ENCODE measurements around the gene EGFR.

EGFR gene

GRCh38 chr7:55172881-55173609, 154.2 kb downstream of the EGFR start:
- DNase-seq (ENCODE audit: low spot score), result no peak

DNA sequence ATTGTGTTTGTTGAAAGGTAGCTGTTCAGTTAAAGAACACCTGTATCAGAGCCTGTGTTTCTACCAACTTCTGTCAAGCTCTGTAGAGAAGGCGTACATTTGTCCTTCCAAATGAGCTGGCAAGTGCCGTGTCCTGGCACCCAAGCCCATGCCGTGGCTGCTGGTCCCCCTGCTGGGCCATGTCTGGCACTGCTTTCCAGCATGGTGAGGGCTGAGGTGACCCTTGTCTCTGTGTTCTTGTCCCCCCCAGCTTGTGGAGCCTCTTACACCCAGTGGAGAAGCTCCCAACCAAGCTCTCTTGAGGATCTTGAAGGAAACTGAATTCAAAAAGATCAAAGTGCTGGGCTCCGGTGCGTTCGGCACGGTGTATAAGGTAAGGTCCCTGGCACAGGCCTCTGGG, 154.9 kb downstream of the EGFR start:
- no peak for DNase-seq (ENCODE audit: low spot score)

- no peak for DNase-seq (ENCODE audit: low spot score)
These were observed 155.6 kb downstream of the EGFR start for GRCh38 chr7:55174456-55174855.

DNA sequence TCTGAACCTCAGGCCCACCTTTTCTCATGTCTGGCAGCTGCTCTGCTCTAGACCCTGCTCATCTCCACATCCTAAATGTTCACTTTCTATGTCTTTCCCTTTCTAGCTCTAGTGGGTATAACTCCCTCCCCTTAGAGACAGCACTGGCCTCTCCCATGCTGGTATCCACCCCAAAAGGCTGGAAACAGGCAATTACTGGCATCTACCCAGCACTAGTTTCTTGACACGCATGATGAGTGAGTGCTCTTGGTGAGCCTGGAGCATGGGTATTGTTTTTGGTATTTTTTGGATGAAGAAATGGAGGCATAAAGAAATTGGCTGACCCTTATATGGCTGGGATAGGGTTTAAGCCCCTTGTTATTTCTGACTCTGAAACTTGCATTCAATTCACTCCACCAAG, 156.0 kb downstream of the EGFR start:
- no peak for DNase-seq (ENCODE audit: low spot score)

- DNase-seq (ENCODE audit: low spot score), result peak; percentile 29
These were observed 158.3 kb downstream of the EGFR start for GRCh38 chr7:55177068-55177530.

DNA sequence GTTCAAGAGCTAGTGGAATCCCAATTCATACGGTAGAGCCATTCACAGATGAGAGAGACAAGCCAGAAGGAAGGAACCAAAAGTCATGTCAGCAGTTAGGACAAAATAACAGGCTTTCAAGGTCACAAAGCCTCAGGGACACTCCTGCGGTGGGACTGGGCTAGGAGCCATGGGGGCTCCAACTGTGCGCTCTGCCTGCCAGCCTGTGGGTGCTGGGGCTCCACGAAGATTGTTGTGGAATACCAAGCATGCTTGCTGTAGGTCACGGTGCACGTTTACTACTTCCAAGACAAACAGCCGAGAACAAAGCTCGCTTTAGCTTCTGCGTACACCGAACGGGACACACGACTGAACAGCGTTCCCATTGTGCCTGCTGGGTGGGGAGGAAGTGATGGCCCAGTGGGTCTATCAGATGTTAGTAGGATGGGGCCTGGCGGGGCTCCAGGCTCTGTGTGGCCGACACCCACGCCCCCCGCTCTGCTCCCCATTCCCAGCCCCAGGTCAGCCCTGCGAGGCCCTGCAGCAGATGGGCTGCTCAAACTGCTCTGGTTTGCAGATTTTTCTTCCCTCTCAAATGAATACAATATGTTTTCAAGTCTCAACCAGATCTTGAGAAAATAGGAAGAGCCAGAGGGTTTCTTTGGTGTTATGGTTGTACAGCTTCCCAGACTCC, 158.9 kb downstream of the EGFR start:
- DNase-seq (ENCODE audit: low spot score), result no peak

GRCh38 chr7:55178292-55178862, 159.6 kb downstream of the EGFR start:
- no peak for DNase-seq (ENCODE audit: low spot score)

- no peak for DNase-seq (ENCODE audit: low spot score)
These were observed 160.3 kb downstream of the EGFR start for GRCh38 chr7:55178863-55179773.

- no peak for DNase-seq (ENCODE audit: low spot score)
These were observed 161.3 kb downstream of the EGFR start for GRCh38 chr7:55179931-55180682.

GRCh38 chr7:55180963-55181542, 162.2 kb downstream of the EGFR start:
- DNase-seq (ENCODE audit: low spot score), result no peak

DNA sequence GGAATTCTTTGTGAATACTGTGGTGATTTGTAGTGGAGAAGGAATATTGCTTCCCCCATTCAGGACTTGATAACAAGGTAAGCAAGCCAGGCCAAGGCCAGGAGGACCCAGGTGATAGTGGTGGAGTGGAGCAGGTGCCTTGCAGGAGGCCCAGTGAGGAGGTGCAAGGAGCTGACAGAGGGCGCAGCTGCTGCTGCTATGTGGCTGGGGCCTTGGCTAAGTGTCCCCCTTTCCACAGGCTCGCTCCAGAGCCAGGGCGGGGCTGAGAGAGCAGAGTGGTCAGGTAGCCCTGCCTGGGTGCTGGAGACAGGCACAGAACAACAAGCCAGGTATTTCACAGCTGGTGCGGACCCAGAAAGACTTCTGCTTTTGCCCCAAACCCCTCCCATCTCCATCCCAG, 162.9 kb downstream of the EGFR start:
- no peak for DNase-seq (ENCODE audit: low spot score)

- DNase-seq (ENCODE audit: low spot score), result no peak
These were observed 165.1 kb downstream of the EGFR start for GRCh38 chr7:55183897-55184296.

DNA sequence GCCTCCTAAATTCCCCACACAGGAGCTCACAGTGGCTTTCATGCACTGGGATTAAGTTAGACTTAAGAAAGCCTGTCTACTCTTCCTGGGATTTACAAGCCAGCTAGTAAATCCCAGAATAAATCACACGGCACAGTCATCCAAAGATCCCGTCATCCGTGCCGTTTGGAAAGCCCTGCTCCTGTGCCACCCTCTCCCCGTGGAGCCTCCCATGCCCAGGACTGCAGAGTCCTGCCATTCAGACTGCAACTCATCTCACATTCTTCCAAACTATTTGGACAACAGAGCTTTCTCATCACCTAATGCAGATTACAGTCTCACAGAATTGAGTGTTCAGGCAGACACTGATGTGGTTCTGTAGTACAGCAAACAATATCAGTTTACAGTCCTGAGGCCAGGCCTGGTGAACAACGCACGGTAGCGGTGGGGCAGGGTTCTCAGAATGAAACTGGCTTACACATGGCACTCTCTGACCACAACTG, 166.5 kb downstream of the EGFR start:
- DNase-seq (ENCODE audit: low spot score), result no peak

- peak; percentile 96 for DNase-seq (ENCODE audit: low spot score)
These were observed 167.3 kb downstream of the EGFR start for GRCh38 chr7:55185941-55186609.

DNA sequence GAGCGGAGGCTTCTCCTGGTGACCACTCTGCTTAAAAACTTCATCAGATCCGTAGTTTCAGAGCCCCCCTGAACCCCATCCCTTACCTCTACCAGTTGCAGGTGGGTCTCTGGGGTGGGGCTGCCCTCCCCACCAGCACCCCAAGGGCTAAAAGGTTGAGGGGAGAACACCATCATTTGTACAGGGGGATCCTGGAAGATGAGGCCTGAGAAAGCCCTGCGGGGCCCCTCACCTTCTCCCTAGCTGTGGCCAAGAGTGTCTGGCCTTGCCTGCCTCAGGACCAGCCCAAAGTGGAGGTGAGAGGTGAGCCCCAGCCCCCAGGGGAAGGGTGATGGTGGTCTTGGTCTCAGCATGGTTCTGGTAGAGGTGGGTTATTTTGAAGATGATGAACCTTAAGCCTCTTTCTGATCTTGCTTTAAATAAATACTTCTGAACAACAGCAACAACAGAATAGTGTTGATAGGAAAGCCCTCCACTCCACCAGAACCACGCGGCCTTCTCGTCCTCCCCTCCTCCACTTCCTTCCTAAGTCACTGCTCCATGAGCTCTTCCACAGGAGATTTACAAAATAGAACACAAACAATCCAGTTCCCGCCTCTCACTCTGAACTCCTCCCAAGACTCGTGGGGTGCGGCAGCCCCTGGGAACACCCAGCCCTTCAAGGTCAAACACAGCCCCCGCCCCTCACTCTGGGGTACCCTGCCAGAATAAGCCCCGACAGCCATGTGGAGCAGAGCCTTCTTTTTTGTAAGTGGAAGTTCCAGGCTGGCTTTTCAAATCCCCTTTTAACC, 169.1 kb downstream of the EGFR start:
- DNase-seq (ENCODE audit: low spot score), result no peak

GRCh38 chr7:55188590-55189138, 169.8 kb downstream of the EGFR start:
- DNase-seq (ENCODE audit: low spot score), result no peak

DNA sequence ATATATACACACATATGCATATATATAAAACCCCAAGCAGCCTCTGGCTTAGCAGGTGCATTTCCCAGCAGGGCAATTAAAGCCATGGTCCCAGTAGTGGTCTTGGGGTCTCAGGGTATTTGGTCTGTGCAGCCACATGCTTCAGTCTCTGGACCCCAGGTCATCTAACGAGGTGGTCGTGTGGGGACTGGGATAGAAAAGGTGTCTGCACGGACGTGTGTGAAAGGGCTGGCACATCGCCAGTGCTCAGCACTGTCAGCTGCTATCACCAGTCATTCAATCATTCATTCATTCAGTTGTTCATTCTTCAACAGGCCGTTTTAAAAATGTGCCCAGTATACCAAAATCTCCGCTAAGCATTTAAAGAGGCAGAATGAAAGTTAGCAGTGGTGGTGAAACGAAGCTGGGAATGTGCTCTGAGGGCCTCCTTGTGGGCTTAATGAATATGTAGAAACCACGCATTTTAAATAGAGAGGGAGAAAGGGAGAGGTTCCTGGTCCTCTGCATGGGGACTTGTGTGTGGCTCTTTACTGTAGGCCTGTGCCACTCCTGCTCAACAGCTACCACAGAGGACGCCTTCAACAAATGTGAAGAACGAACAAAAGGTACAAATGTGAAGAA, 170.4 kb downstream of the EGFR start:
- DNase-seq (ENCODE audit: low spot score), result no peak

- DNase-seq (ENCODE audit: low spot score), result no peak
These were observed 171.1 kb downstream of the EGFR start for GRCh38 chr7:55189878-55190436.
